ENCODE data around the gene LPGAT1. TPM values are rescaled to one million over a fixed set of nuclear protein-coding genes. Genes with fewer than 3 reads are reported as not detected.
"Not testable (repeated sequence)": the region's sequence is repeated elsewhere in the genome, so short reads cannot be mapped to it uniquely, and the experiment has no call there.

The LPGAT1 gene
- total and polyA plus RNA-seq, 2 donors (not counting 3 experiments of a cell fraction or from before 2014, with no cell fraction given), result 6.1 to 46.0 TPM

DNA sequence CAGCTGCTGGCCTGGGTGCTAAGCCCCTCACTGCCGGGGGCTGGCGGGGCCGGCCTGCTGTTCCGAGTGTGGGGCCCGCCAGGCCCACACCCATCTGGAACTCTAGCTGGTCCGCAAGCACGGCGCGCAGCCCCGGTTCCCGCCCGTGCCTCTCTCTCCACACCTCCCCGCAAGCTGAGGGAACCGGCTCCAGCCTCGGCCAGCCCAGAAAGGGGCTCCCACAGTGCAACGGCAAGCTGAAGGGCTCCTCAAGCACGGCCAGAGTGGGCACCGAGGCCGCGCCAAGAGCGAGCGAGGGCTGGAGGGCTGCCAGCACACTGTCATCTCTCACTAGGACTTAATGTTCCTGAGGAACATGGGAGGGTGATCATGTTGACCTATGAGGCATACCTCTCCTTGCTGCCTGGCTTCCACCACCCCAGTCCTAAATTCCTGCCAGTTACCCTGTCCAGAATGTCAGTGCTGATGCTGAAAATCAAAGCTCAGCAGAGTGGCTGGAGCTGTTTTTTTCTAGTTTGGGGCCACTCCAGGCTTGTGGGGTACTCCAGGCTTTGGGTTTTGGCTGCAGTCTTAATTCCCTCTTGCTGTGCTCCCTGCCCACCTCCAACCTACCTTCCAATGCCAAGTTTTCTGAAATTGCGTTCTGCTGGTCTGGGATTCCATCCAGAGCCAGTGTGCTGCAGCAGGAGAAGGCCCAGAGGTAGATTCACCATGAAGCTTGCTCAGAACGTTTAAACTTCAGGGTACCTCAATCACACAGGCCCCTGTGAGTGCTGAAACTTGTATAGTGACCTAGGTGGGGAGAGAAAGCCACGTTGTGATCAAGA lies 44.2 kb upstream of the LPGAT1 start:
- Histone ChIP-seq H3K36me3 (ENCODE audit: control insufficient read depth in 2 of 2, extremely low read depth in 1 of 2, insufficient read depth in 2 of 2, low read length in 2 of 2) (no peaks in the 10 kb centered on the region), H3K4me3 (replicated peaks in 1 of 3; ENCODE audit: insufficient read depth in 1 of 3, low read depth in 1 of 3, low read length in 3 of 3) (no peak overlapping the region), H3K9me1 (replicated peaks; ENCODE audit: control insufficient read depth, extremely low read depth, insufficient read depth, low read length) (no peaks in the 10 kb centered on the region), H3K4me1 (ENCODE audit: control insufficient read depth, extremely low read depth, insufficient read depth, low read length) (no peaks in the 10 kb centered on the region), H2AFZ (ENCODE audit: low read depth, low read length) (no peak overlapping the region), H3K27ac (ENCODE audit: insufficient read depth, low read depth, low read length) (no peak overlapping the region), H3K27me3 (ENCODE audit: control insufficient read depth in 2 of 2, insufficient read depth in 2 of 2, low read length in 2 of 2) (peaks cover 0 to 2% of the 10 kb centered on the region in 2 experiments), H3K9ac (replicated peaks; ENCODE audit: extremely low read depth, insufficient read depth, low read length) (no peak overlapping the region), H3K79me2 (ENCODE audit: control insufficient read depth, insufficient read depth, low read length) (no peaks in the 10 kb centered on the region), H3K4me2 (ENCODE audit: insufficient read depth, low read length) (no peak overlapping the region), H3K9me3 (replicated peaks; ENCODE audit: control insufficient read depth, insufficient read depth, low read length) (no peaks in the 10 kb centered on the region), H4K20me1 (replicated peaks; ENCODE audit: control insufficient read depth, extremely low read depth, insufficient read depth, low read length) (no peaks in the 10 kb centered on the region)
- DNase-seq (ENCODE audit: low read depth, low spot score) (no peak), FAIRE-seq (no peak)
- ChIA-PET CTCF (interaction anchor here (0.9 to 1.0 kb wide), 2 partner anchors 160 to 194 kb away, joined by 3 read pairs; partner anchors contain the start of gene INTS7), POLR2A (no interaction called here)
- BruUV-seq (replicated peaks), result no TSS peak
- TF ChIP-seq GATA2 (IDR thresholded peaks at IDR 0.05; ENCODE audit: insufficient read depth, insufficient read length, low read depth, low read length) (no peak), FOS (IDR thresholded peaks at IDR 0.05; ENCODE audit: borderline replicate concordance, insufficient read depth, low read length) (no peak), EZH2 (IDR thresholded peaks at IDR 0.05; ENCODE audit: borderline replicate concordance, low read depth, low read length, severe bottlenecking) (no peak), POLR2A (IDR thresholded peaks at IDR 0.05; ENCODE audit: low read depth, low read length) (no peak), MYC (IDR thresholded peaks at IDR 0.05; ENCODE audit: low read depth, low read length) (no peak), POLR2AphosphoS5 (IDR thresholded peaks at IDR 0.05; ENCODE audit: insufficient read depth, low read depth, low read length) (no peak), JUN (IDR thresholded peaks at IDR 0.05; ENCODE audit: borderline replicate concordance, insufficient read depth, insufficient read length, low read depth) (no peak)
- TF ChIP-seq, protein P1, sequence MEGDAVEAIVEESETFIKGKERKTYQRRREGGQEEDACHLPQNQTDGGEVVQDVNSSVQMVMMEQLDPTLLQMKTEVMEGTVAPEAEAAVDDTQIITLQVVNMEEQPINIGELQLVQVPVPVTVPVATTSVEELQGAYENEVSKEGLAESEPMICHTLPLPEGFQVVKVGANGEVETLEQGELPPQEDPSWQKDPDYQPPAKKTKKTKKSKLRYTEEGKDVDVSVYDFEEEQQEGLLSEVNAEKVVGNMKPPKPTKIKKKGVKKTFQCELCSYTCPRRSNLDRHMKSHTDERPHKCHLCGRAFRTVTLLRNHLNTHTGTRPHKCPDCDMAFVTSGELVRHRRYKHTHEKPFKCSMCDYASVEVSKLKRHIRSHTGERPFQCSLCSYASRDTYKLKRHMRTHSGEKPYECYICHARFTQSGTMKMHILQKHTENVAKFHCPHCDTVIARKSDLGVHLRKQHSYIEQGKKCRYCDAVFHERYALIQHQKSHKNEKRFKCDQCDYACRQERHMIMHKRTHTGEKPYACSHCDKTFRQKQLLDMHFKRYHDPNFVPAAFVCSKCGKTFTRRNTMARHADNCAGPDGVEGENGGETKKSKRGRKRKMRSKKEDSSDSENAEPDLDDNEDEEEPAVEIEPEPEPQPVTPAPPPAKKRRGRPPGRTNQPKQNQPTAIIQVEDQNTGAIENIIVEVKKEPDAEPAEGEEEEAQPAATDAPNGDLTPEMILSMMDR (IDR thresholded peaks at IDR 0.05; ENCODE audit: extremely low read depth in 1 of 2, insufficient read depth in 1 of 2, low read depth in 1 of 2, low read length in 2 of 2), result no peak
- TF ChIP-seq, protein P2, sequence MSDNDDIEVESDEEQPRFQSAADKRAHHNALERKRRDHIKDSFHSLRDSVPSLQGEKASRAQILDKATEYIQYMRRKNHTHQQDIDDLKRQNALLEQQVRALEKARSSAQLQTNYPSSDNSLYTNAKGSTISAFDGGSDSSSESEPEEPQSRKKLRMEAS (IDR thresholded peaks at IDR 0.05; ENCODE audit: insufficient read depth, insufficient read length), result no peak
- dilution Hi-C loops (cut with MboI; ENCODE audit: extremely low pct_ligation_motif_present, low sequenced_read_pairs), result no loop called here
- intact Hi-C loops (cut with micrococcal nuclease), result no loop called here

DNA sequence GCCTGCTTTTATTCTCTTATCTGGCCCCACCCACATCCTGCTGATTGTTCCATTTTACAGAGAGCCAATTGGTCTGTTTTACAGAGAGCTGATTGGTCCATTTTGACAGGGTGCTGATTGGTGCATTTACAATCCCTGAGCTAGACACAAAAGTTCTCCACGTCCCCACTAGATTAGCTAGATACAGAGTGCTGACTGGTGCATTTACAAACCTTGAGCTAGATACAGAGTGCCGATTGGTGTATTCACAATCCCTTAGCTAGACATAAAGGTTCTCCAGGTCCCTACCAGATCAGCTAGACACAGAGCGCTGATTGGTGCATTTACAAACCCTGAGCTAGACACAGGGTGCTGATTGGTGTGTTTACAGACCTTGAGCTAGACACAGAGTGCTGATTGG lies 43.2 kb upstream of the LPGAT1 start:
- CTCF ChIA-PET, result interaction anchor here (1.1 kb wide), 1 partner anchor 34 kb away, joined by 3 read pairs; no protein-coding TSS in a partner anchor
- BruUV-seq (replicated peaks); POLR2A ChIA-PET: not testable (repeated sequence)

More for the DNA sequence above, 43.2 kb upstream of the LPGAT1 start:
- H3K36me3 ChIP-seq (ENCODE audit: control insufficient read depth in 2 of 2, extremely low read depth in 1 of 2, insufficient read depth in 2 of 2, low read length in 2 of 2); H3K9me3 ChIP-seq (replicated peaks; ENCODE audit: control insufficient read depth, insufficient read depth, low read length); H3K27ac ChIP-seq (ENCODE audit: insufficient read depth, low read depth, low read length); DNase-seq (ENCODE audit: low read depth, low spot score); H3K9me1 ChIP-seq (replicated peaks; ENCODE audit: control insufficient read depth, extremely low read depth, insufficient read depth, low read length); H3K27me3 ChIP-seq (ENCODE audit: control insufficient read depth in 2 of 2, insufficient read depth in 2 of 2, low read length in 2 of 2); H3K4me2 ChIP-seq (ENCODE audit: insufficient read depth, low read length); H4K20me1 ChIP-seq (replicated peaks; ENCODE audit: control insufficient read depth, extremely low read depth, insufficient read depth, low read length); H2AFZ ChIP-seq (ENCODE audit: low read depth, low read length); dilution Hi-C loops (cut with MboI; ENCODE audit: extremely low pct_ligation_motif_present, low sequenced_read_pairs); H3K79me2 ChIP-seq (ENCODE audit: control insufficient read depth, insufficient read depth, low read length); FAIRE-seq; H3K4me1 ChIP-seq (ENCODE audit: control insufficient read depth, extremely low read depth, insufficient read depth, low read length); intact Hi-C loops (cut with micrococcal nuclease); H3K9ac ChIP-seq (replicated peaks; ENCODE audit: extremely low read depth, insufficient read depth, low read length); H3K4me3 ChIP-seq (replicated peaks in 1 of 3; ENCODE audit: insufficient read depth in 1 of 3, low read depth in 1 of 3, low read length in 3 of 3): not testable (repeated sequence)
